GM21360 (cell line): ENCODE measurements around the gene CHD9NB.

Experiments used
- ATAC-seq: cut with Tn5 transposase; IDR thresholded peaks from one replicate; pipeline ENCODE4 v1.9.1; 2021; ENCODE audit warnings: mild to moderate bottlenecking, moderate library complexity; ENCODE audit not compliant: unreplicated experiment

Gene CHD9NB

DNA sequence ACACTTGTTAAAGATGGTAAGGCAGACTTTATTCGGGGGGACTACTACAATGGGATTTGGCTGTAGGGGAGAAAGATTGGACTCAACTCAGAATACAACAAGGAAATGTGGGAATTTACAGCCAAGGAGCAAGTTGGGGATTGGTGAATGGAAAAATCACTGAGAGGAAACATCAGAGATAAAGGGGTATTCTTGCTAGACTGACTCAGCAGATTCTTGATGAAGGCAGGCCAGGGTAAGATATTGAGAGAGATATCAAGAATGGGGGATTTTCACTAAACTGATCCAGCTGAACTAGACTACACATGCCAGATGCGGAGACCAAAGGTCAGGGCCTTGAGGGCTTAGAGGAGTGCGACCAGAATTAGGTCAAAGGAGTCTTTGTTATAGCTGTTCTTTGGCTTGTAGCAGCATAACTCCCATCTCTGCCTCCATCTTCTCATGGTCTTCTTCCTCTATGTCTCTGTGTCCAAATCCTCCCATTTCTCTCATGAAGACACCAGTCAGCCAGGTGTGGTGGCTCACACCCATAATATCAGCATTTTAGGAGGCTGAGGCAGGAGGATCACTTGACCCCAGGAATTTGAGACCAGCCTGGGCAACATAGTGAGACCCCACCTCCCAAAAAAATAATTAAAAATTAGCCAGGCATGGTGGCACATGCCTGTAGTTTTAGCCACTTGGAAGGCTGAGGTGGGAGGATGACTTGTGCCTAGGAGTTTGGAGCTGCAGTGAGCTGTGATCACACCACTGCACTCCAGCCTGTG lies 17.3 kb downstream of the CHD9NB start:
- ATAC-seq, result no peak

DNA sequence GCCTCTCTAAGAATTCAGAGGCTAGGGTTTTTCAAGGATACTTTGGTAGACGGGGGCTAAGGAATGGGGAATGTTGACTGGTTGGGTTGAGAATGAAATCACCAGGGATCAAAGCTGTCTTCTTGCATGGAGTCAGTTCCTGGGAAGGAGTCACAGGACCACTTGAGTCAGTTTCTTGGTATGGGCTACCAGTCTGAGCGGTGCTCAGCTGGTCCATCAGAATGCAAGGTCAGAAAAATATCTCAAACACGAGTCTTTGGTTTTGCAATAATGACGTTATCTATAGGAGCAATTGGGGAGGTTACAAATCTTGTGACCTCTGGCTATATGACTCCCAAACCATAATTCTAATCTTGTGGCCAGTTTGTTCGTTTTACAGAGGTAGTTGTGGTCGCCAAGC lies 18.4 kb downstream of the CHD9NB start:
- ATAC-seq, result no peak

DNA sequence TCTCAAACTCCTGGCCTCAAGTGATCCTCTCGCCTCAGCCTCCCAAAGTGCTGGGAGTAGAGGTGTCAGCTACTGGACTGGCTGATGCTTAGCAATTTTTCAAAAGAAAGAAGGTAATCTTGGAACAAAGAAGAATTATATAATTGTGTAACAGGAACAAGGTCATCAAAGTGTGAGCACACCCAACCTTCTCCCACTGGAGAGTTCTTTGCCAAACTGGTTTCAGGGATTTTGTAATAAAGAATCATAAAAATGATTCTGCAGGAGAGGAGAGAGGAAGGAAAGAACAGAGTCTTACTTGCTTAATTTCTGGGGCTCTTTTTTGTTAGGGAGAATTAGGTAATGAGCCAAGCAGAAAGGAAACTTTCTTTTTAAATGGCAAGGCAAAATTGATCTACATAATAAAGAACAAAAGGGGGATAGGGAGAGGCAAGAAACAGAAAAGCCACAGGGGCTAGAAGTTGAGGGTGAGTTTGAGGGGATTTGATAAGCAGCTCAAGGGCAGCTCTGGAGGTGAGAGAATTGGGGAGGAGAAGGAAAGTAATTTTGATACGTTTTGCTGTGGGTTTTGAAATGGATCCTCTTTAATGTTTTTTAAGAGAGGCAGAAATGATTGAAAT lies 21.3 kb downstream of the CHD9NB start:
- ATAC-seq, result no peak

DNA sequence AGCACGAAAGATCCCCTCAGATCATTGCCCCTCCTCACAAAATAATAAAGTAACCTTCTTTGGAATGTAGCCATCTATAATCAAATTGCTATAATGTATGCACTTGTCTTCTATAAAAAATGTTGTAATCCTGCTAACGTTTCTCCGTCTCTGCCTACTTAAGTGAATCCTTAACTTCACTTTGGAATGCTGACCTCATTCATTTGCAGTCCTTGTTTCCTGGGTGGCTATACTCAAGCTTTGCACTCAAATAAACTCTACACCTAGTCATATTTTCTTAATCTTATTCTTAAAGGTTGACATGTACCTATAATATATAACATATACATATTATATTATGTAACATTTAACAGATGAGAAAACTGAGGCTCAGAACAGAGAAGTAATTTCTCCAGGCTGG lies 22.7 kb downstream of the CHD9NB start:
- ATAC-seq, result no peak

DNA sequence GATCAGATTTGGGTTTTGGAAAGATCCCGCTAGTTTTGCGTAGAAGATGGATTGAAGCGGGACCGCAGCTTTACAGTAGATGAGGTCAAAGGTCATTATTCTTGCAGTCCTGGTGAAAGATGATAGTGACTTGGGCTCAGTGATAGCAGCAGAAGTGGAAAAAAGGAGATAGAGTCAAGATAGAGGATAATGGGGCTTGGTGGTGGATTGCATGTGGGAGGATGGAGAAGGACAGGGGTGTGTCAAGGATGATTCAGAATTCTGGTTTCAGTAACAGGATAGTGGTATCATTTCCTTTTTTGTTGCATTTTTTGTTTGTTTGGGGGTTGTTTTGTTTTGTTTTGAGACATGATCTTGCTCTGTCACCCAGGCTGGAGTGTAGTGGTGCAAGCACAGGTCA lies 28.7 kb downstream of the CHD9NB start:
- ATAC-seq, result peak; percentile 48

DNA sequence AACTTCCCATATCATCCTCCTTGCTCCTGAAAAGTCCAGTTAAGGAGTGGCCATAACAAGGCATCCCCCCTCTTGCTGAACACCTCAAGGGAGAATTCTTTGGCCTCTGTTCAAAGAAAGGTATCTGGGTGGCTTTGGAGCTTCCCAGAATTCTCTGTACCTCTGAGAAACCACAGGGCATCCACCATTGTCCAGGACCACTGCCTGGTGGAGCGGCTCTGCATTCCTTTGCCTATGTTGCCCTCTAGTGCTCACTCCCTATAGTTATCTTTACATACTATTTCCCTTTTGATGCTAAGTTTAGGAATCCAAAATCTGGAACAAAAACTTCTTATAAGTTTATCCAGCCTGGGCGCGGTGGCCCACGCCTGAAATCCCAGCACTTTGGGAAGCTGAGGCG lies 30.3 kb downstream of the CHD9NB start:
- peak; percentile 49 for ATAC-seq

DNA sequence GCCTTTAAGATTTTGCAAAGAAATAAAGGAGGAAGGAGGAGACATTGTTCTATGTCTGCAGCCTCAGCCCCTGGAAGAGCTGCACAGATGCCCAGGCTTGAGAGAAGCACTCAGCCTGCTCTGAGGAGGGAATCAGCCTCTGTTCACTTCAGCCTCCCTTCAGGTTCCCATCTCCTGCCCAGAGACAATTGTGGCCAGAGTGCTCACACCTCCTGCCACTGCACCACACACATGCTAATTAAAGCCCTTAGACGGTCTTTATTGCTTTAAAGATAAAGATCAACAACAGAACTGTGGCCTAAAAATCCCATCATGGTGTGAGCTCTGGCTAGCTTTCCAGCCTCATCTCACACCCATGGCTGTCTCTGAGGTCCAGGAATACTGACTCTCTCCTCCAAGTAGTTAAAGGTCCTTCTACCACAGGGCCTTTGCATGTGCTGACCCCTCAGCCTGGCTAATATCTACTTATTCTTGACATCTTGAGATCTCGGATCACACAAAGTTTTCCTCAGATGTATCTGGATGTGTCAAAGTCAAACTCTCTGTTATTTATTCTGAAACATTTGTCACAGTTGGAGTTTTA lies 33.8 kb downstream of the CHD9NB start:
- ATAC-seq, result no peak

DNA sequence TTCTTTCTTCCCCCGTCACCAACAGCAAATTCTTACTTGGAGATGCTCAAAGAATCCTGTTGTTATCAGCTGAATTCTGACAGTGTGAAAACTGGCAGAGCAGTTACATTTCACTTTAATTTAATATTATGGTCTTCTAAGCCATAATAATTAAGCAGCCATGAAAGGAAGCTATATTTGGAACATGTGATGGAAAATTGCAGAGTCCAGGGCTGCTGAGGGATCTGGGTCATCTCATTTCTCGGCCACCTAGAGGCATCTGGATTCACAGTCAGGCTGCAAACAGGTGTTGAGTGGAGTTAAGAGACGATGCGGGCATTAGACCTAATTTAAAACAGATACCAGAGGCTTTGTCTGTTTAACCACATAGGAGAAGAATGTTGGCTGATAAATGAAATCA lies 38.4 kb downstream of the CHD9NB start:
- ATAC-seq, result no peak

DNA sequence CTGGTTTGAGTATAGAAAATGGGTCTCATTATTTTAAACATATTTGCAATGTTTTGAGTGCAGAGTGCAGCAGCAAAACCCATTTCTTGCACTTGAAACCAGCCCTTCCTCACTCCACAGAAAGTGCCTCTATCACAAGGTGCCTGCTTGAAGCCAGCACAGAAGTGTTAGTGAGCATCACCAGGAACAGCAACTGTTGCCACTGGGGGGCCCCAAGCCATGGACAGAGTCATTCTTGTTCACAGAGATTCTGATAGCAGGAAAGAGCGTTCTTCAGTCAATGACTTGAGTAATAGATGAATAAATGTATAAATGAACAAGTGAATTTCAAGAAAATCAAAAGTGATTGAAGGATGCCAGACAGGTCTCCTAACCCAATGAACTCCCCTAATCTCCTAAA lies 45.6 kb downstream of the CHD9NB start:
- ATAC-seq, result no peak

DNA sequence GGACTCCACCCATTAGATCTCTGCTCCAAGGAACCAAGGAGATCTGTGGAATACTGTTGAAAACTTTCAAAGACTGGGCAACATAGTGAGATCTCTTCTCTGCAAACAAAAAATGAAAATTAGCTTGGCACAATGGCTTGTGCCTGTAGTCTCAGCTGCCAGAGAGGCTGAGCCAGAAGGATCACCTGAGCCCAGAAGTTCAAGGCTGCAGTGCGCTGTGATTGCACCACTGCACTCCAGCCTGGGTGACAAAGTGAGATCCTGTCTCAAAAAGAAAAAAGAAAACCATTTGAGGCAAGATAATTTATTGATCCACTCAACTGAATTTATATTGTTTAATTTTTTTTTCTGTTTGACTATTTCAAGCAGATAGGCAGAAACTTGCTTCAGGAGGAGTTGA lies 54.8 kb downstream of the CHD9NB start:
- no peak for ATAC-seq

DNA sequence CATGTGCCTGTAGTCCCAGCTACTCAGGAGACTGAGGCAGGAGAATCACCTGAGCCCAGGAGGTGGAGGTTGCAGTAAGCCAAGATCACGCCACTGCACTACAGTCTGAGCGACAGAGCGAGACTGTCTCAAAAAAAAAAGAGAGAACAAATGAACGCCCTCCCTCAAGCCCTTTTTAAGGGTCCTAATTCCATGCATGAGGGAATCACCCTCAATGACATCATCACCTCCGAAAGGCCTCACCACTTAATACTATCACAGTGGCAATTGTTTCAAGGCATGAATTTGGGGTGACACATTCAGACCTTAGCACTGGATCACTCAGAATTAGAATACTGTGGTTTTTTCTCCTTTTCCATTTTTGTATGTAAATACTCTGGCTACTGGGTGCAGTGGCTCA lies 57.8 kb downstream of the CHD9NB start:
- no peak for ATAC-seq

DNA sequence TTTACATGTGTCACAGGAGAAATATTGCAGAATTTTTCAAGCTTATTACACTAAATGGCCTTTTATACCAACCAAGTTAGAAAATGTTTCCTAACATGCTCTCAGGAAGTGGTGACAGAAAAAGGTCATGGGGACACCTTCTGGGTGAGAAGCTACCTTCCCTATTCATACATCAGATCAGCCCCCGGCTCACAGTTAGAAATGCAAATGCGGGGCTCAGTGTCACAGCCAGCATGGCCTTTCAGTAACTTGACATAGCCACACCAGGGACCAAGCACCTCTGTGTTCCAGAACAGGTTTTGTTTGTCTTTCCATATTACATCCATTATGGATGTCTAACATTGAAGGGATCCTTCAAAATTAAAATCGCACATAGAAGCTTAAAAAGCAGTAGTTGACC lies 59.5 kb downstream of the CHD9NB start:
- no peak for ATAC-seq

DNA sequence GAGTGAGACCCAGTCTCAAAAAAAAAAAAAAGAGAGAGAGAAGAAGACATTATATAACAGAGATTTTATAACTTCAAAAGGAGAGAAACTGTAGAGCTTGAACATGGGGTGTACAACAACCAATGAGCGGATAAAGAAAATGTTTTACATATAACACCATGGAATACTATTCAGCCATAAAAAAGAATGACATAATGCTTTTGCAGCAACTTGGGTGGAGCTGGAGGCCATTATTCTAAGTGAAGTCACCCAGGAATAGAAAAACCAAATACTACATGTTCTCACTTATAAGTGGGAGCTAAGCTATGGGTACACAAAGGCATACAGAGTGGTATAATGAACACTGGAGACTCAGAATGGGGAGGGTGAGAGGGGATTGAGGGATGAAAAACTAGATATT lies 61.1 kb downstream of the CHD9NB start:
- ATAC-seq, result no peak
